Liver (tissue), 9 donors: Measurements from ENCODE around the gene NAIF1. TPM values are rescaled to one million over a fixed set of nuclear protein-coding genes. Genes with fewer than 3 reads are reported as not detected.

Source experiments
- DNase-seq: peaks from one replicate; pipeline ENCODE4 v3.0.0-alpha.2; 2017; ENCODE audit warnings: low spot score
- H3K27ac ChIP-seq, 2 donors: one replicate each; pipeline ENCODE4 v1.7.0; 2013; ENCODE audit warnings: inconsistent platforms in 2 of 2, low read length in 2 of 2, control low read depth in 1 of 2, low read depth in 1 of 2, mild to moderate bottlenecking in 1 of 2
- H3K27me3 ChIP-seq, 4 donors: one replicate each; pipeline versions ENCODE4 v1.6.1 to v1.7.0; 2013; ENCODE audit warnings: low read length in 3 of 4, inconsistent platforms in 1 of 4, mild to moderate bottlenecking in 1 of 4, moderate library complexity in 1 of 4; ENCODE audit not compliant: control insufficient read depth in 4 of 4, insufficient read depth in 4 of 4
- H3K36me3 ChIP-seq, 4 donors: one replicate each; pipeline versions ENCODE4 v1.6.1 to v1.7.0; 2013; ENCODE audit warnings: low read length in 3 of 4, mild to moderate bottlenecking in 3 of 4, low read depth in 1 of 4, moderate library complexity in 1 of 4; ENCODE audit not compliant: control insufficient read depth in 4 of 4, insufficient read depth in 3 of 4
- H3K4me1 ChIP-seq, 4 donors: one replicate each; pipeline versions ENCODE4 v1.6.1 to v1.7.0; 2013; ENCODE audit warnings: low read length in 3 of 4, mild to moderate bottlenecking in 3 of 4, moderate library complexity in 1 of 4; ENCODE audit not compliant: control insufficient read depth in 4 of 4, insufficient read depth in 4 of 4
- H3K4me3 ChIP-seq, 3 donors: one replicate each; pipeline versions ENCODE4 v1.6.1 to v1.7.0; 2013; ENCODE audit warnings: low read length in 3 of 3, control low read depth in 1 of 3, low read depth in 1 of 3, mild to moderate bottlenecking in 1 of 3
- H3K9ac ChIP-seq, 2 donors: one replicate each; pipeline ENCODE4 v1.7.0; 2013; ENCODE audit warnings: low read length in 2 of 2, mild to moderate bottlenecking in 2 of 2, moderate library complexity in 2 of 2, control low read depth in 1 of 2, low read depth in 1 of 2
- H3K9me3 ChIP-seq, 4 donors: one replicate each; pipeline versions ENCODE4 v1.6.1 to v1.7.0; 2013; ENCODE audit warnings: low read length in 3 of 4; ENCODE audit not compliant: control insufficient read depth in 4 of 4
- EGR1 ChIP-seq, 2 donors: IDR thresholded peaks; 2 replicates each; pipeline ENCODE4 v1.6.1; 2016 to 2018; ENCODE audit warnings: antibody characterized with exemption in 2 of 2, low read depth in 2 of 2
- FOXA1 ChIP-seq: IDR thresholded peaks from 2 replicates; pipeline ENCODE4 v1.6.1; 2016; ENCODE audit warnings: antibody characterized with exemption
- FOXA2 ChIP-seq: IDR thresholded peaks from 2 replicates; pipeline ENCODE4 v1.6.1; 2016; ENCODE audit warnings: antibody characterized with exemption
- GABPA ChIP-seq, 2 donors: IDR thresholded peaks in 1 of 2; conservative IDR thresholded peaks in 1 of 2; 2 replicates each; pipeline ENCODE4 v1.6.1; 2016; ENCODE audit warnings: antibody characterized with exemption in 2 of 2, mild to moderate bottlenecking in 1 of 2, moderate library complexity in 1 of 2
- HNF4A ChIP-seq, 2 donors: conservative IDR thresholded peaks; 2 replicates each; pipeline ENCODE4 v1.6.1; 2016; ENCODE audit warnings: antibody characterized with exemption in 2 of 2, mild to moderate bottlenecking in 2 of 2
- HNF4G ChIP-seq: IDR thresholded peaks from 2 replicates; pipeline ENCODE4 v1.6.1; 2016; ENCODE audit warnings: antibody characterized with exemption
- JUND ChIP-seq, 2 donors: IDR thresholded peaks; 2 replicates each; pipeline ENCODE4 v1.6.1; 2016; ENCODE audit warnings: antibody characterized with exemption in 2 of 2
- NR2F2 ChIP-seq: IDR thresholded peaks from 2 replicates; pipeline ENCODE4 v1.6.1; 2016; ENCODE audit warnings: antibody characterized with exemption
- RAD21 ChIP-seq, 2 donors: IDR thresholded peaks; 2 replicates each; pipeline ENCODE4 v1.6.1; 2016; ENCODE audit warnings: antibody characterized with exemption in 2 of 2, mild to moderate bottlenecking in 2 of 2
- RXRA ChIP-seq, 2 donors: IDR thresholded peaks; 2 replicates each; pipeline ENCODE4 v1.6.1; 2017 to 2018; ENCODE audit warnings: antibody characterized with exemption in 2 of 2, mild to moderate bottlenecking in 1 of 2
- SP1 ChIP-seq: IDR thresholded peaks from 2 replicates; pipeline ENCODE4 v1.6.1; 2018; ENCODE audit warnings: antibody characterized with exemption, mild to moderate bottlenecking
- TAF1 ChIP-seq: conservative IDR thresholded peaks from 2 replicates; pipeline ENCODE4 v1.6.1; 2016; ENCODE audit warnings: antibody characterized with exemption, mild to moderate bottlenecking
- YY1 ChIP-seq: IDR thresholded peaks from 2 replicates; pipeline ENCODE4 v1.6.1; 2016; ENCODE audit warnings: antibody characterized with exemption, mild to moderate bottlenecking
- WGBS: extraction: QIAGEN DNeasy Blood & Tissue Kit; methylation state at CpG from one replicate; pipeline ENCODE4 v1.1.7; 2013; 5-methylcytosine and 5-hydroxymethylcytosine counted together
- polyA plus RNA-seq, 2 donors: library from polyadenylated mRNA; stranded (reverse) in 1 of 2; unstranded in 1 of 2; fragments of 200-250 nt in 1 of 2; fragments of >200 nt in 1 of 2; fragmentation: Nextera tagmentation in 1 of 2; extraction: Ambion mirVana in 1 of 2; gene quantifications; one replicate each; pipeline versions ENCODE4 v1.2.1 to v1.2.3, GENCODE V29; 2013 to 2015
- total RNA-seq, 2 donors: library from RNA; depleted of rRNA; stranded (reverse); fragments of >200 nt; gene quantifications; one replicate each; pipeline ENCODE4 v1.2.3, GENCODE V29; 2014
- TF ChIP-seq, protein P1 (sequence below): fragments of 150-350 bp; IDR thresholded peaks from 2 replicates; pipeline ENCODE4 v1.5.1; 2017; ENCODE audit warnings: improper control_type of control experiment, low read depth, low read length; ENCODE audit not compliant: missing input control
- TF ChIP-seq, protein P2 (sequence below): IDR thresholded peaks from 2 replicates; pipeline ENCODE4 v1.6.1; 2016; ENCODE audit warnings: antibody characterized with exemption, mild to moderate bottlenecking
- TF ChIP-seq, protein P3 (sequence below): IDR thresholded peaks from 2 replicates; pipeline ENCODE4 v1.6.1; 2016; ENCODE audit warnings: antibody characterized with exemption
- TF ChIP-seq, protein P4 (sequence below): IDR thresholded peaks from 2 replicates; pipeline ENCODE4 v1.6.1; 2016; ENCODE audit warnings: antibody characterized with exemption
- TF ChIP-seq, protein P5 (sequence below): IDR thresholded peaks from 2 replicates; pipeline ENCODE4 v1.6.1; 2016; ENCODE audit warnings: antibody characterized with exemption
- donor health status: healthy.
- donor health status: healthy.
- donor health status: healthy.
- donor health status: healthy.
- donor health status: healthy.

The NAIF1 gene
- total and polyA plus RNA-seq, 4 donors: 2.5 to 6.5 (median 4.7) TPM

DNA sequence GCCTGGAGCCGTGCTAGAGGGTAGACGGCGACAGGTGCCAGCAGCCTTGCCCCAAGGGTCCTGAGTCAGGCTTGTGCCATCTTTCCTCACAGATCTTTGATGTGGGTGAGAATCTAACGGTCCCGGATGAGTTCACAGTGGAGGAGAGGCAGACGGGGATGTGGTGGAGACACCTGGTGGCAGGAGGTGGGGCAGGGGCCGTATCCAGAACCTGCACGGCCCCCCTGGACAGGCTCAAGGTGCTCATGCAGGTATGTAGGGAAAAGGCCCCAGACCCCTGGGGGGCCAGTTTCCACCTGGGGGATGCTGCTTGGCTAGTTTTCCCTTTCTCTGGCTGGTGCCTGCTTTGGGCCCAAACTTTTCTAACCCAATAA lies 36.5 kb upstream of the NAIF1 start:
- TF ChIP-seq, protein P1, sequence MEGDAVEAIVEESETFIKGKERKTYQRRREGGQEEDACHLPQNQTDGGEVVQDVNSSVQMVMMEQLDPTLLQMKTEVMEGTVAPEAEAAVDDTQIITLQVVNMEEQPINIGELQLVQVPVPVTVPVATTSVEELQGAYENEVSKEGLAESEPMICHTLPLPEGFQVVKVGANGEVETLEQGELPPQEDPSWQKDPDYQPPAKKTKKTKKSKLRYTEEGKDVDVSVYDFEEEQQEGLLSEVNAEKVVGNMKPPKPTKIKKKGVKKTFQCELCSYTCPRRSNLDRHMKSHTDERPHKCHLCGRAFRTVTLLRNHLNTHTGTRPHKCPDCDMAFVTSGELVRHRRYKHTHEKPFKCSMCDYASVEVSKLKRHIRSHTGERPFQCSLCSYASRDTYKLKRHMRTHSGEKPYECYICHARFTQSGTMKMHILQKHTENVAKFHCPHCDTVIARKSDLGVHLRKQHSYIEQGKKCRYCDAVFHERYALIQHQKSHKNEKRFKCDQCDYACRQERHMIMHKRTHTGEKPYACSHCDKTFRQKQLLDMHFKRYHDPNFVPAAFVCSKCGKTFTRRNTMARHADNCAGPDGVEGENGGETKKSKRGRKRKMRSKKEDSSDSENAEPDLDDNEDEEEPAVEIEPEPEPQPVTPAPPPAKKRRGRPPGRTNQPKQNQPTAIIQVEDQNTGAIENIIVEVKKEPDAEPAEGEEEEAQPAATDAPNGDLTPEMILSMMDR: peak; percentile 14
- no peak for TF ChIP-seq FOXA1
- peaks cover 17 to 40% (median 29%) of the 10 kb centered on the region in 4 donors for H3K36me3 ChIP-seq
- no peak overlapping the region for H3K4me3 ChIP-seq
- DNase-seq: no peak
- peak overlapping the region; percentile 17 to 61 for H3K9ac ChIP-seq
- peak overlapping the region; percentile 91 to 94 for H3K27ac ChIP-seq
- H3K4me1 ChIP-seq: peaks cover 13 to 76% (median 52%) of the 10 kb centered on the region in 4 donors
- WGBS: 28% methylated on average over 8 of the region's 8 CpGs
- no peaks in the 10 kb centered on the region for H3K27me3 ChIP-seq
- no peaks in the 10 kb centered on the region for H3K9me3 ChIP-seq

DNA sequence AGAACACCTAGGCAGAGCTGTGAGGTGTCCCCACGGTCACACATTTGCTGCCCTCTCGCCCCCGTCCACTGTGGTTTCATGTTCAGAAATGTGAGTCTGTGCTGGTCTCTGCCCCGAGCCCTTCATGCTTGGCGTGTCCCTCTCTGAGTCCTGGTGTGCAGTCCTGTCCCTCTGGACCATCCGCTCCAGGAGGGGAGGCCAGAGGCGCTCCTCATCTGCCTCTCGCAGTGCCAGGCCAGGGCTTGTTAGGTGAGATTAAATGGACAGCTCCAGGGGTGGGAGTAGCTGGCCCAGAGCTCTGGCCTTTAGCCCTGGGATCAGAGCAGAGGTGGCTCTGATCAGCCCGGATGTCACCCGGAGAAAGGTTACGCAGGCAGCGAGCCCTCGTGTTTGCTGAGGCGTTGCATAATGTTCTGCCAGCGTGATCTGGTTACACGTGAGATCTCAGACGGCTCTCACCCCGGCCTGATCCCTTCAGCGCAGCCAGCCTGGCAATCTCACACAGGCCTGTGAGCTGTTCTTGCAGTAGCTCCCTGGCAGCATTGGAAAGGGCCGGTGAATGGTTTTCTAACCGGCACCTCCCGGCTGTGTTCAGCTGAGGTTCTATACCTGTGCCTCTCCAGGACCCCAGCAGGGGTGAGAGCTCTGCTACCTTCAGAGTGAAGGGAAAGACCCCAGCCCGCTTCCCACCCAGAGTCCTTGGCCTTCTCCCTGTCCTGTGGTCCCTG lies 35.9 kb upstream of the NAIF1 start:
- Histone ChIP-seq H3K9ac (peak overlapping the region; percentile 17 to 61), H3K4me3 (no peak overlapping the region), H3K36me3 (peaks cover 15 to 37% (median 26%) of the 10 kb centered on the region in 4 donors), H3K27ac (peak overlapping the region; percentile 91 to 94), H3K4me1 (peaks cover 13 to 75% (median 51%) of the 10 kb centered on the region in 4 donors), H3K9me3 (no peaks in the 10 kb centered on the region), H3K27me3 (no peaks in the 10 kb centered on the region)
- peak; percentile 68 for DNase-seq
- 41% methylated on average over 23 of the region's 23 CpGs for WGBS
- TF ChIP-seq GABPA (IDR thresholded peaks at IDR 0.05 in 1 of 2, conservative IDR thresholded peaks at IDR 0.05 in 1 of 2): no peak
- TF ChIP-seq, protein P2, sequence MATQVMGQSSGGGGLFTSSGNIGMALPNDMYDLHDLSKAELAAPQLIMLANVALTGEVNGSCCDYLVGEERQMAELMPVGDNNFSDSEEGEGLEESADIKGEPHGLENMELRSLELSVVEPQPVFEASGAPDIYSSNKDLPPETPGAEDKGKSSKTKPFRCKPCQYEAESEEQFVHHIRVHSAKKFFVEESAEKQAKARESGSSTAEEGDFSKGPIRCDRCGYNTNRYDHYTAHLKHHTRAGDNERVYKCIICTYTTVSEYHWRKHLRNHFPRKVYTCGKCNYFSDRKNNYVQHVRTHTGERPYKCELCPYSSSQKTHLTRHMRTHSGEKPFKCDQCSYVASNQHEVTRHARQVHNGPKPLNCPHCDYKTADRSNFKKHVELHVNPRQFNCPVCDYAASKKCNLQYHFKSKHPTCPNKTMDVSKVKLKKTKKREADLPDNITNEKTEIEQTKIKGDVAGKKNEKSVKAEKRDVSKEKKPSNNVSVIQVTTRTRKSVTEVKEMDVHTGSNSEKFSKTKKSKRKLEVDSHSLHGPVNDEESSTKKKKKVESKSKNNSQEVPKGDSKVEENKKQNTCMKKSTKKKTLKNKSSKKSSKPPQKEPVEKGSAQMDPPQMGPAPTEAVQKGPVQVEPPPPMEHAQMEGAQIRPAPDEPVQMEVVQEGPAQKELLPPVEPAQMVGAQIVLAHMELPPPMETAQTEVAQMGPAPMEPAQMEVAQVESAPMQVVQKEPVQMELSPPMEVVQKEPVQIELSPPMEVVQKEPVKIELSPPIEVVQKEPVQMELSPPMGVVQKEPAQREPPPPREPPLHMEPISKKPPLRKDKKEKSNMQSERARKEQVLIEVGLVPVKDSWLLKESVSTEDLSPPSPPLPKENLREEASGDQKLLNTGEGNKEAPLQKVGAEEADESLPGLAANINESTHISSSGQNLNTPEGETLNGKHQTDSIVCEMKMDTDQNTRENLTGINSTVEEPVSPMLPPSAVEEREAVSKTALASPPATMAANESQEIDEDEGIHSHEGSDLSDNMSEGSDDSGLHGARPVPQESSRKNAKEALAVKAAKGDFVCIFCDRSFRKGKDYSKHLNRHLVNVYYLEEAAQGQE: peak; percentile 90
- peak; percentile 64 for TF ChIP-seq HNF4G
- TF ChIP-seq, protein P3, sequence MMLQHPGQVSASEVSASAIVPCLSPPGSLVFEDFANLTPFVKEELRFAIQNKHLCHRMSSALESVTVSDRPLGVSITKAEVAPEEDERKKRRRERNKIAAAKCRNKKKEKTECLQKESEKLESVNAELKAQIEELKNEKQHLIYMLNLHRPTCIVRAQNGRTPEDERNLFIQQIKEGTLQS: peak; percentile 71
- peak; percentile 14 to 38 for TF ChIP-seq RAD21 (IDR thresholded peaks at IDR 0.05)
- TF ChIP-seq RXRA (IDR thresholded peaks at IDR 0.05): peak; percentile 96 to 97
- TF ChIP-seq NR2F2: peak; percentile 92
- TF ChIP-seq, protein P1: no peak
- TF ChIP-seq EGR1 (IDR thresholded peaks at IDR 0.05; ENCODE audit: low read depth in 2 of 2): peak in 1 of 2 donors; percentile 71
- TF ChIP-seq TAF1: peak; percentile 67
- TF ChIP-seq FOXA1: peak; percentile 82
- TF ChIP-seq, protein P4, sequence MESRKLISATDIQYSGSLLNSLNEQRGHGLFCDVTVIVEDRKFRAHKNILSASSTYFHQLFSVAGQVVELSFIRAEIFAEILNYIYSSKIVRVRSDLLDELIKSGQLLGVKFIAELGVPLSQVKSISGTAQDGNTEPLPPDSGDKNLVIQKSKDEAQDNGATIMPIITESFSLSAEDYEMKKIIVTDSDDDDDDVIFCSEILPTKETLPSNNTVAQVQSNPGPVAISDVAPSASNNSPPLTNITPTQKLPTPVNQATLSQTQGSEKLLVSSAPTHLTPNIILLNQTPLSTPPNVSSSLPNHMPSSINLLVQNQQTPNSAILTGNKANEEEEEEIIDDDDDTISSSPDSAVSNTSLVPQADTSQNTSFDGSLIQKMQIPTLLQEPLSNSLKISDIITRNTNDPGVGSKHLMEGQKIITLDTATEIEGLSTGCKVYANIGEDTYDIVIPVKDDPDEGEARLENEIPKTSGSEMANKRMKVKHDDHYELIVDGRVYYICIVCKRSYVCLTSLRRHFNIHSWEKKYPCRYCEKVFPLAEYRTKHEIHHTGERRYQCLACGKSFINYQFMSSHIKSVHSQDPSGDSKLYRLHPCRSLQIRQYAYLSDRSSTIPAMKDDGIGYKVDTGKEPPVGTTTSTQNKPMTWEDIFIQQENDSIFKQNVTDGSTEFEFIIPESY: peak; percentile 82
- peak; percentile 85 to 89 for TF ChIP-seq HNF4A (conservative IDR thresholded peaks at IDR 0.05)
- peak; percentile 96 for TF ChIP-seq SP1
- TF ChIP-seq JUND (IDR thresholded peaks at IDR 0.05): peak; percentile 64 to 78
- TF ChIP-seq, protein P5, sequence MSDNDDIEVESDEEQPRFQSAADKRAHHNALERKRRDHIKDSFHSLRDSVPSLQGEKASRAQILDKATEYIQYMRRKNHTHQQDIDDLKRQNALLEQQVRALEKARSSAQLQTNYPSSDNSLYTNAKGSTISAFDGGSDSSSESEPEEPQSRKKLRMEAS: peak; percentile 76
- no peak for TF ChIP-seq FOXA2
- TF ChIP-seq YY1: peak; percentile 84
